WTC11 (cell line): Measurements from ENCODE around the gene CPNE8.

Experiments used
- CREM ChIP-seq: sonication (generic); formaldehyde crosslinking; IDR thresholded peaks from 2 replicates; pipeline ENCODE4 v1.8.1; 2022; ENCODE audit warnings: mild to moderate bottlenecking, missing genetic modification reagents, moderate library complexity
- CTCF ChIP-seq: fragments of 200-600 bp; IDR thresholded peaks from 2 replicates; pipeline ENCODE4 v1.8.0; 2022; ENCODE audit warnings: antibody characterized with exemption
- ETV6 ChIP-seq: sonication (generic); formaldehyde crosslinking; IDR thresholded peaks from 2 replicates; pipeline ENCODE4 v1.8.1; 2022; ENCODE audit warnings: mild to moderate bottlenecking, missing genetic modification reagents
- MLX ChIP-seq: sonication (generic); formaldehyde crosslinking; IDR thresholded peaks from 2 replicates; pipeline ENCODE4 v1.8.1; 2023; ENCODE audit warnings: mild to moderate bottlenecking, missing genetic modification reagents, moderate library complexity
- USF2 ChIP-seq: sonication (generic); formaldehyde crosslinking; IDR thresholded peaks from 2 replicates; pipeline ENCODE4 v1.8.1; 2023; ENCODE audit warnings: mild to moderate bottlenecking, missing genetic modification reagents, moderate library complexity

- TF ChIP-seq CTCF (no peak), USF2 (no peak), ETV6 (no peak), MLX (CRISPR knock-in tag) (no peak), CREM (CRISPR knock-in tag) (no peak)
Observed at GRCh38 chr12:38689704-38690103, 215.7 kb downstream of the CPNE8 start.
